Activated naive CD8-positive, alpha-beta T cell treated with anti-CD3 and anti-CD28 coated beads, Interleukin-2, amount 50 U/mL, for 24 hours (primary cell): ENCODE data around the gene SERPINA5.

Experiments
- ATAC-seq: fragments of 150-1000 bp; cut with Tn5 transposase; one replicate; pipeline ENCODE4 v1.10.0; 2021
- DNase-seq: peaks from one replicate; pipeline ENCODE4 v3.0.0; 2021
- H3K27ac Mint-ChIP-seq: one replicate; pipeline ENCODE4 v1.8.0; 2021; ENCODE audit warnings: mild to moderate bottlenecking, mixed read lengths
- H3K27me3 Mint-ChIP-seq: one replicate; pipeline ENCODE4 v1.8.0; 2021; ENCODE audit warnings: mixed read lengths
- H3K36me3 Mint-ChIP-seq: one replicate; pipeline ENCODE4 v1.8.0; 2021; ENCODE audit warnings: low read depth, mixed read lengths
- H3K4me1 Mint-ChIP-seq: one replicate; pipeline ENCODE4 v1.8.0; 2021; ENCODE audit warnings: mixed read lengths
- H3K4me3 Mint-ChIP-seq: one replicate; pipeline ENCODE4 v1.8.0; 2021; ENCODE audit warnings: mild to moderate bottlenecking, moderate library complexity, mixed read lengths
- H3K9me3 Mint-ChIP-seq: one replicate; pipeline ENCODE4 v1.8.0; 2021; ENCODE audit warnings: mixed read lengths

The SERPINA5 gene

GRCh38 chr14:94562022-94562421 lies 19.2 kb upstream of the SERPINA5 start:
- no peak for ATAC-seq
- H3K4me1 Mint-ChIP-seq = no peaks in the 10 kb centered on the region

GRCh38 chr14:94562941-94563883 lies 18.0 kb upstream of the SERPINA5 start:
- Mint-ChIP-seq H3K4me1 (no peaks in the 10 kb centered on the region), H3K4me3 (no peak overlapping the region), H3K36me3 (no peaks in the 10 kb centered on the region), H3K27me3 (no peaks in the 10 kb centered on the region), H3K27ac (no peak overlapping the region), H3K9me3 (no peaks in the 10 kb centered on the region)
- no peak for ATAC-seq
- no peak for DNase-seq

More at GRCh38 chr14:94562022-94562421, 19.2 kb upstream of the SERPINA5 start:
- Mint-ChIP-seq H3K36me3 (no peaks in the 10 kb centered on the region), H3K4me3 (no peak overlapping the region), H3K27ac (no peak overlapping the region), H3K9me3 (no peaks in the 10 kb centered on the region), H3K27me3 (peaks cover 2% of the 10 kb centered on the region)
- no peak for DNase-seq

- H3K27ac Mint-ChIP-seq = no peak overlapping the region
- H3K9me3 Mint-ChIP-seq = no peaks in the 10 kb centered on the region
- H3K27me3 Mint-ChIP-seq = no peaks in the 10 kb centered on the region
- no peaks in the 10 kb centered on the region for H3K4me1 Mint-ChIP-seq
- no peak overlapping the region for H3K4me3 Mint-ChIP-seq
- no peak for DNase-seq
- H3K36me3 Mint-ChIP-seq = no peaks in the 10 kb centered on the region
- ATAC-seq = no peak
Observed at GRCh38 chr14:94564381-94564780, 16.8 kb upstream of the SERPINA5 start.

- no peak overlapping the region for H3K27ac Mint-ChIP-seq
- ATAC-seq (no peak), DNase-seq (no peak)
- no peaks in the 10 kb centered on the region for H3K27me3 Mint-ChIP-seq
- H3K36me3 Mint-ChIP-seq = no peaks in the 10 kb centered on the region
- H3K9me3 Mint-ChIP-seq = no peaks in the 10 kb centered on the region
- no peak overlapping the region for H3K4me3 Mint-ChIP-seq
- no peaks in the 10 kb centered on the region for H3K4me1 Mint-ChIP-seq
Observed at GRCh38 chr14:94568186-94568585, 13.0 kb upstream of the SERPINA5 start.

GRCh38 chr14:94569381-94570001 lies 11.7 kb upstream of the SERPINA5 start:
- no peak for ATAC-seq
- H3K27ac Mint-ChIP-seq = no peak overlapping the region
- no peaks in the 10 kb centered on the region for H3K4me1 Mint-ChIP-seq
- H3K9me3 Mint-ChIP-seq = no peaks in the 10 kb centered on the region
- H3K4me3 Mint-ChIP-seq = no peak overlapping the region
- no peaks in the 10 kb centered on the region for H3K27me3 Mint-ChIP-seq
- no peak for DNase-seq
- H3K36me3 Mint-ChIP-seq = no peaks in the 10 kb centered on the region

GRCh38 chr14:94570002-94570400 lies 11.2 kb upstream of the SERPINA5 start:
- DNase-seq = no peak
- Mint-ChIP-seq H3K4me1 (no peaks in the 10 kb centered on the region), H3K27ac (no peak overlapping the region), H3K36me3 (no peaks in the 10 kb centered on the region), H3K9me3 (no peaks in the 10 kb centered on the region), H3K4me3 (no peak overlapping the region), H3K27me3 (no peaks in the 10 kb centered on the region)
- no peak for ATAC-seq

- no peaks in the 10 kb centered on the region for H3K27me3 Mint-ChIP-seq
- no peak overlapping the region for H3K4me3 Mint-ChIP-seq
- no peaks in the 10 kb centered on the region for H3K36me3 Mint-ChIP-seq
- DNase-seq (no peak), ATAC-seq (no peak)
- H3K4me1 Mint-ChIP-seq = no peaks in the 10 kb centered on the region
- H3K27ac Mint-ChIP-seq = no peak overlapping the region
- H3K9me3 Mint-ChIP-seq = no peaks in the 10 kb centered on the region
Observed at GRCh38 chr14:94570440-94570839, 10.8 kb upstream of the SERPINA5 start.

- Mint-ChIP-seq H3K27ac (no peak overlapping the region), H3K9me3 (no peaks in the 10 kb centered on the region), H3K36me3 (no peaks in the 10 kb centered on the region), H3K4me3 (no peak overlapping the region), H3K4me1 (no peaks in the 10 kb centered on the region), H3K27me3 (no peaks in the 10 kb centered on the region)
- ATAC-seq = no peak
- no peak for DNase-seq
Observed at GRCh38 chr14:94571395-94571794, 9.8 kb upstream of the SERPINA5 start.

- no peaks in the 10 kb centered on the region for H3K4me1 Mint-ChIP-seq
- no peaks in the 10 kb centered on the region for H3K9me3 Mint-ChIP-seq
- no peaks in the 10 kb centered on the region for H3K27me3 Mint-ChIP-seq
- no peak overlapping the region for H3K27ac Mint-ChIP-seq
- H3K4me3 Mint-ChIP-seq = no peak overlapping the region
- ATAC-seq (no peak), DNase-seq (no peak)
- no peaks in the 10 kb centered on the region for H3K36me3 Mint-ChIP-seq
Observed at GRCh38 chr14:94571950-94572349, 9.3 kb upstream of the SERPINA5 start.

- no peak overlapping the region for H3K27ac Mint-ChIP-seq
- H3K36me3 Mint-ChIP-seq = no peaks in the 10 kb centered on the region
- H3K9me3 Mint-ChIP-seq = no peaks in the 10 kb centered on the region
- no peaks in the 10 kb centered on the region for H3K27me3 Mint-ChIP-seq
- DNase-seq (no peak), ATAC-seq (no peak)
- H3K4me1 Mint-ChIP-seq = no peaks in the 10 kb centered on the region
- H3K4me3 Mint-ChIP-seq = no peak overlapping the region
Observed at GRCh38 chr14:94572637-94573303, 8.5 kb upstream of the SERPINA5 start.

GRCh38 chr14:94573475-94574277 lies 7.5 kb upstream of the SERPINA5 start:
- H3K9me3 Mint-ChIP-seq = no peaks in the 10 kb centered on the region
- H3K27me3 Mint-ChIP-seq = no peaks in the 10 kb centered on the region
- no peak for DNase-seq
- no peak overlapping the region for H3K4me3 Mint-ChIP-seq
- H3K27ac Mint-ChIP-seq = no peak overlapping the region
- no peaks in the 10 kb centered on the region for H3K4me1 Mint-ChIP-seq
- H3K36me3 Mint-ChIP-seq = no peaks in the 10 kb centered on the region
- ATAC-seq = no peak

- Mint-ChIP-seq H3K9me3 (peaks cover 2% of the 10 kb centered on the region), H3K27me3 (peaks cover 1% of the 10 kb centered on the region), H3K27ac (no peak overlapping the region), H3K4me3 (no peak overlapping the region), H3K4me1 (no peaks in the 10 kb centered on the region), H3K36me3 (no peaks in the 10 kb centered on the region)
- DNase-seq (no peak), ATAC-seq (no peak)
Observed at GRCh38 chr14:94574336-94574735, 6.9 kb upstream of the SERPINA5 start.

GRCh38 chr14:94575730-94576585 lies 5.3 kb upstream of the SERPINA5 start:
- ATAC-seq (no peak), DNase-seq (no peak)
- H3K9me3 Mint-ChIP-seq = peaks cover 4% of the 10 kb centered on the region
- H3K27ac Mint-ChIP-seq = no peak overlapping the region
- H3K4me1 Mint-ChIP-seq = no peaks in the 10 kb centered on the region
- peaks cover 2% of the 10 kb centered on the region for H3K27me3 Mint-ChIP-seq
- H3K4me3 Mint-ChIP-seq = no peak overlapping the region
- H3K36me3 Mint-ChIP-seq = no peaks in the 10 kb centered on the region
